GM21717 (cell line): ENCODE results near the gene PTPN4.
"Not testable (repeated sequence)": the region's sequence is repeated elsewhere in the genome, so short reads cannot be mapped to it uniquely, and the experiment has no call there.

Source experiments
- ATAC-seq: cut with Tn5 transposase; IDR thresholded peaks from one replicate; pipeline ENCODE4 v1.9.1; 2021; ENCODE audit warnings: mild to moderate bottlenecking, moderate library complexity; ENCODE audit not compliant: unreplicated experiment

The PTPN4 gene

GRCh38 chr2:119939915-119940314 lies 180.2 kb downstream of the PTPN4 start:
- ATAC-seq = no peak

- ATAC-seq = no peak
Observed at GRCh38 chr2:119940856-119941255, 181.1 kb downstream of the PTPN4 start.

GRCh38 chr2:119941388-119941787 lies 181.7 kb downstream of the PTPN4 start:
- ATAC-seq = no peak

- no peak for ATAC-seq
Observed at GRCh38 chr2:119941981-119942513, 182.3 kb downstream of the PTPN4 start.

- ATAC-seq = no peak
Observed at GRCh38 chr2:119943058-119943457, 183.3 kb downstream of the PTPN4 start.

- ATAC-seq = no peak
Observed at GRCh38 chr2:119947535-119947934, 187.8 kb downstream of the PTPN4 start.

- no peak for ATAC-seq
Observed at GRCh38 chr2:119950966-119951365, 191.2 kb downstream of the PTPN4 start.

GRCh38 chr2:119958670-119959268 lies 199.0 kb downstream of the PTPN4 start:
- no peak for ATAC-seq

- ATAC-seq = no peak
Observed at GRCh38 chr2:119960821-119961220, 201.1 kb downstream of the PTPN4 start.

GRCh38 chr2:119981896-119982295 lies 222.2 kb downstream of the PTPN4 start:
- ATAC-seq = no peak

- no peak for ATAC-seq
Observed at GRCh38 chr2:119982506-119982905, 222.8 kb downstream of the PTPN4 start.

- ATAC-seq = no peak
Observed at GRCh38 chr2:119983108-119983507, 223.4 kb downstream of the PTPN4 start.

- no peak for ATAC-seq
Observed at GRCh38 chr2:119996148-119996547, 236.4 kb downstream of the PTPN4 start.

- not testable (repeated sequence) for ATAC-seq
Observed at GRCh38 chr2:119996896-119997891, 237.5 kb downstream of the PTPN4 start.

GRCh38 chr2:120001471-120001870 lies 241.7 kb downstream of the PTPN4 start:
- no peak for ATAC-seq

GRCh38 chr2:120004254-120004653 lies 244.5 kb downstream of the PTPN4 start:
- ATAC-seq = no peak

GRCh38 chr2:120005834-120006521 lies 246.3 kb downstream of the PTPN4 start:
- peak; percentile 75 for ATAC-seq

- no peak for ATAC-seq
Observed at GRCh38 chr2:120007851-120008250, 248.1 kb downstream of the PTPN4 start.

GRCh38 chr2:120012363-120012762 lies 252.6 kb downstream of the PTPN4 start:
- no peak for ATAC-seq

GRCh38 chr2:120012771-120013596 lies 253.3 kb downstream of the PTPN4 start, which contains the start of gene EPB41L5:
TSS of gene EPB41L5 (plus strand) at chr2:120013077. CDS start at chr2:120019085, 6,008 bp downstream.
- ATAC-seq = peak; percentile 96
